Heart left ventricle (tissue), 16 donors: Measurements from ENCODE around the gene CCDC3. TPM values are rescaled to one million over a fixed set of nuclear protein-coding genes. Genes with fewer than 3 reads are reported as not detected.

Experiments
- ATAC-seq, 4 donors: fragments of 200-7000 bp; cut with Tn5 transposase; one replicate each; pipeline ENCODE4 v1.9.1; 2020 to 2022; ENCODE audit warnings: moderate library complexity in 4 of 4, mild to moderate bottlenecking in 3 of 4, moderate number of reproducible peaks in 1 of 4
- DNase-seq, 5 donors: peaks; one replicate each; pipeline ENCODE4 v3.0.0-alpha.2; 2020
- H3K27ac ChIP-seq, 12 donors: fragments of 200-600 bp; sonication (generic) in 4 of 12; one replicate each; pipeline versions ENCODE4 v1.5.0 to v1.8.0; 2016 to 2022; ENCODE audit warnings: mild to moderate bottlenecking in 2 of 12
- H3K27me3 ChIP-seq, 9 donors: fragments of 200-600 bp; sonication (generic) in 2 of 9; one replicate each; pipeline versions ENCODE4 v1.5.1 to v1.8.0; 2016 to 2022; ENCODE audit warnings: mild to moderate bottlenecking in 3 of 9
- H3K36me3 ChIP-seq, 9 donors: fragments of 200-600 bp; sonication (generic) in 2 of 9; one replicate each; pipeline versions ENCODE4 v1.5.0 to v1.8.0; 2018 to 2022; ENCODE audit warnings: mild to moderate bottlenecking in 2 of 9
- H3K4me1 ChIP-seq, 12 donors: fragments of 200-600 bp; sonication (generic) in 4 of 12; one replicate each; pipeline versions ENCODE4 v1.5.0 to v1.8.0; 2016 to 2022; ENCODE audit warnings: mild to moderate bottlenecking in 3 of 12
- H3K4me3 ChIP-seq, 12 donors: fragments of 200-600 bp; sonication (generic) in 4 of 12; one replicate each; pipeline versions ENCODE4 v1.5.0 to v1.8.0; 2017 to 2022; ENCODE audit warnings: mild to moderate bottlenecking in 9 of 12, moderate library complexity in 4 of 12
- H3K9me3 ChIP-seq, 12 donors: fragments of 200-600 bp; sonication (generic) in 4 of 12; one replicate each; pipeline versions ENCODE4 v1.5.0 to v1.8.0; 2016 to 2022; ENCODE audit warnings: mild to moderate bottlenecking in 1 of 12
- CTCF ChIP-seq, 12 donors: fragments of 200-600 bp; sonication (generic) in 4 of 12; IDR thresholded peaks; one replicate each; pipeline versions ENCODE4 v1.5.0 to v1.8.0; 2018 to 2022; ENCODE audit warnings: antibody characterized with exemption in 12 of 12, mild to moderate bottlenecking in 5 of 12
- POLR2A ChIP-seq, 2 donors: fragments of 450-650 bp; IDR thresholded peaks; one replicate each; pipeline ENCODE4 v1.6.1; 2017; ENCODE audit warnings: antibody characterized with exemption in 2 of 2, mild to moderate bottlenecking in 2 of 2, moderate library complexity in 2 of 2
- WGBS, 4 donors: extraction: QIAGEN DNeasy Blood & Tissue Kit in 2 of 4; methylation state at CpG; one replicate each; pipeline versions ENCODE4 v1.1.5 to v1.1.7; 2013 to 2018; 5-methylcytosine and 5-hydroxymethylcytosine counted together
- intact Hi-C, 10 donors: fragments of 100-400 bp; cut with DNase I; formaldehyde crosslinking; loops; one replicate each; pipeline versions ENCODE4 v1.11.1 to v1.14.2; 2022
- polyA plus RNA-seq, 2 donors: library from polyadenylated mRNA; stranded (reverse); fragments of 200-250 nt; gene quantifications; one replicate each; pipeline ENCODE4 v1.2.3, GENCODE V29; 2013
- total RNA-seq, 9 donors: library from RNA; depleted of rRNA in 2 of 9; stranded (reverse); fragments of >200 nt in 2 of 9; fragmentation: NEBNext Ultra II Directional in 3 of 9; extraction: Animal tissue kit (Norgen Biotek cat#: 25700) in 3 of 9; gene quantifications; one replicate each; pipeline versions ENCODE4 v1.1.0 to v1.2.4, GENCODE V29; 2016 to 2023
- donor health status: ischemic (EF 13 %, LVEDD 7.1; RV severe dilation, severe dysfunction).
- donor health status: healthy with polysubstance abuse.
- donor health status: DM: no; HTN: yes; CAD: no.
- donor health status: DM: no; HTN: no; CAD: no.
- donor health status: ischemic (EF 25% LVEDD 6.9; RV normal size, moderate dysfunction).
- donor health status: ischemic (EF 25% LVEDD 5.7; RV mildly dilated, moderate dysfunction).
- donor health status: healthy.
- donor health status: DM: yes; HTN: yes; CAD: no.
- donor health status: ischemic (EF 35%, LVEDD 5.7; RV mildly dilated, moderate dysfunction).
- donor health status: nonischemic (EF 11% LVEDD 7.7; RV severe dilation, severe dysfunction).
- donor health status: DM: yes; HTN: yes; CAD: no.
- donor health status: PGD.
- donor health status: ischemic (EF 29% LVEDD 5.4; RV normal size, mild dysfunction).
- donor health status: nonischemic (EF 23%, LVEDD 6.1; RV moderate dilation, normal function).

CCDC3 gene
- total and polyA plus RNA-seq, 11 donors = 1.6 to 15.4 (median 5.5) TPM

- H3K9me3 ChIP-seq = peaks cover 0 to 23% (median 11%) of the 10 kb centered on the region in 12 donors
- no peaks in the 10 kb centered on the region for H3K4me1 ChIP-seq
- H3K4me3 ChIP-seq = no peak overlapping the region
- intact Hi-C loops = no loop called here
- H3K36me3 ChIP-seq = no peaks in the 10 kb centered on the region
- H3K27me3 ChIP-seq = peaks cover 0 to 12% (median 0%) of the 10 kb centered on the region in 9 donors
- 39 to 63% (median 54%) methylated on average over 5 of the region's 5 CpGs for WGBS, 4 donors
- TF ChIP-seq CTCF (IDR thresholded peaks at IDR 0.05) (no peak), POLR2A (IDR thresholded peaks at IDR 0.05) (no peak)
- H3K27ac ChIP-seq = no peak overlapping the region
- no peak for ATAC-seq
- no peak for DNase-seq
Observed at GRCh38 chr10:13026873-13027272, 25.4 kb upstream of the CCDC3 start.

- H3K9me3 ChIP-seq = peaks cover 0 to 23% (median 11%) of the 10 kb centered on the region in 12 donors
- intact Hi-C loops = no loop called here
- no peak for TF ChIP-seq POLR2A (IDR thresholded peaks at IDR 0.05)
- TF ChIP-seq CTCF (IDR thresholded peaks at IDR 0.05) = no peak
- no peak for ATAC-seq
- H3K27me3 ChIP-seq = peaks cover 0 to 12% (median 0%) of the 10 kb centered on the region in 9 donors
- no peaks in the 10 kb centered on the region for H3K4me1 ChIP-seq
- no peak overlapping the region for H3K27ac ChIP-seq
- no peak overlapping the region for H3K4me3 ChIP-seq
- 63 to 84% (median 72%) methylated on average over 2 of the region's 2 CpGs for WGBS, 4 donors
- H3K36me3 ChIP-seq = no peaks in the 10 kb centered on the region
- no peak for DNase-seq
Observed at GRCh38 chr10:13023754-13024153, 22.2 kb upstream of the CCDC3 start.

DNA sequence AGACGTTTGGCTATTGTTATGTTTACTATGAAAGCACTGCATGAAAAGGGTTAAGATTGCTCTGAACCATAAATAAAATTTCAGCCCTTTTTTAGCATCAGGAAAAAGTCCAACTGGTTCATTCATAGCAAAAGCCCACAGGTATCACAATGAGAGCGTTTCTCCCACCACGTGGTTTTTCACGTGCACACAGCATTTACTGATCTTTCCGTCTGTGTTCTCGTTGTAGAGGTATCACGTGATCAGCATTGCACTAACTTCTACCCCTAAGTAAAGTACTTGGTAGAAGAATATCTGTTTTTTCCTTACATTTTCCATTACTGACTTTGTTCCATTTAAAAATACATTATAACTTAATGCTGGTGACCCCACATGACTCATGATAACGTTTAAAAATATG, 17.8 kb upstream of the CCDC3 start:
- Histone ChIP-seq H3K27ac (no peak overlapping the region), H3K9me3 (peaks cover 0 to 19% (median 10%) of the 10 kb centered on the region in 12 donors), H3K4me1 (no peaks in the 10 kb centered on the region), H3K27me3 (peaks cover 0 to 8% (median 0%) of the 10 kb centered on the region in 9 donors), H3K4me3 (no peak overlapping the region), H3K36me3 (no peaks in the 10 kb centered on the region)
- 68 to 78% (median 76%) methylated on average over 8 of the region's 8 CpGs for WGBS, 4 donors
- ATAC-seq (no peak), DNase-seq (no peak)
- no peak for TF ChIP-seq CTCF (IDR thresholded peaks at IDR 0.05)
- no peak for TF ChIP-seq POLR2A (IDR thresholded peaks at IDR 0.05)
- intact Hi-C loops = no loop called here

GRCh38 chr10:13018171-13018570, 16.7 kb upstream of the CCDC3 start:
- Histone ChIP-seq H3K27ac (no peak overlapping the region), H3K9me3 (peaks cover 0 to 15% (median 4%) of the 10 kb centered on the region in 12 donors), H3K4me1 (no peaks in the 10 kb centered on the region), H3K27me3 (peaks cover 0 to 8% (median 0%) of the 10 kb centered on the region in 9 donors), H3K4me3 (no peak overlapping the region), H3K36me3 (no peaks in the 10 kb centered on the region)
- TF ChIP-seq POLR2A (IDR thresholded peaks at IDR 0.05) (no peak), CTCF (IDR thresholded peaks at IDR 0.05) (no peak)
- no peak for DNase-seq
- ATAC-seq = no peak
- intact Hi-C loops = no loop called here
- 26 to 48% (median 40%) methylated on average over 3 of the region's 3 CpGs for WGBS, 4 donors
